Adrenal gland (tissue), 12 donors: ENCODE data around the gene HEPACAM. TPM values are rescaled to one million over a fixed set of nuclear protein-coding genes. Genes with fewer than 3 reads are reported as not detected.

ENCODE experiments used
- DNase-seq, 7 donors: peaks; one replicate each; pipeline ENCODE4 v3.0.0-alpha.2; 2019 to 2020
- H3K27ac ChIP-seq, 5 donors: fragments of 200-600 bp; sonication (generic) in 4 of 5; 1 replicate in 3 of 5; 2 replicates in 2 of 5; pipeline versions ENCODE4 v1.5.1 to v1.8.0; 2016 to 2020; ENCODE audit warnings: mild to moderate bottlenecking in 1 of 5
- H3K27me3 ChIP-seq: fragments of 200-600 bp; 2 replicates; pipeline ENCODE4 v1.8.0; 2021
- H3K36me3 ChIP-seq, 2 donors: fragments of 200-600 bp; replicated peaks in 1 of 2; 1 replicate in 1 of 2; 2 replicates in 1 of 2; pipeline versions ENCODE4 v1.5.1 to v1.8.0; 2018 to 2022
- H3K4me1 ChIP-seq, 2 donors: fragments of 200-600 bp; replicated peaks in 1 of 2; 1 replicate in 1 of 2; 2 replicates in 1 of 2; pipeline versions ENCODE4 v1.5.1 to v1.8.0; 2018 to 2021
- H3K4me3 ChIP-seq, 4 donors: fragments of 200-600 bp; sonication (generic) in 3 of 4; one replicate each; pipeline ENCODE4 v1.5.1; 2016 to 2018
- H3K9me3 ChIP-seq, 3 donors: fragments of 200-600 bp; sonication (generic) in 1 of 3; replicated peaks in 1 of 3; 1 replicate in 2 of 3; 2 replicates in 1 of 3; pipeline versions ENCODE4 v1.5.1 to v1.8.0; 2016 to 2021
- CTCF ChIP-seq, 6 experiments: fragments of 450-650 bp in 4 of 6; fragments of 200-600 bp in 2 of 6; sonication (generic) in 1 of 6; IDR thresholded peaks; 1 replicate in 5 of 6; 2 replicates in 1 of 6; pipeline versions ENCODE4 v1.5.1 to v1.8.0; 2016 to 2021; ENCODE audit warnings: antibody characterized with exemption in 6 of 6, mild to moderate bottlenecking in 2 of 6, moderate library complexity in 1 of 6
- POLR2A ChIP-seq, 2 donors: fragments of 450-650 bp; IDR thresholded peaks; one replicate each; pipeline ENCODE4 v1.6.1; 2017; ENCODE audit warnings: antibody characterized with exemption in 2 of 2, mild to moderate bottlenecking in 2 of 2, moderate library complexity in 1 of 2
- WGBS, 4 donors: extraction: QIAGEN DNeasy Blood & Tissue Kit in 2 of 4; methylation state at CpG; one replicate each; pipeline versions ENCODE4 v1.1.5 to v1.1.7; 2013 to 2017; 5-methylcytosine and 5-hydroxymethylcytosine counted together
- intact Hi-C, 2 donors: fragments of 100-400 bp; cut with DNase I; formaldehyde crosslinking; loops; one replicate each; pipeline versions ENCODE4 v1.14.1 to v1.15.0; 2022 to 2023
- polyA plus RNA-seq, 3 donors: library from polyadenylated mRNA; stranded (reverse); fragments of 200-250 nt in 2 of 3; fragments of 350-450 nt in 1 of 3; fragmentation: Illumina TruSeq in 1 of 3; extraction: RNeasy Lipid Tissue Mini Kit (QIAGEN cat#74804) in 1 of 3; gene quantifications; one replicate each; pipeline ENCODE4 v1.2.3, GENCODE V29; 2013 to 2014
- total RNA-seq, 9 donors: library from RNA; depleted of rRNA in 4 of 9; stranded (reverse); fragments of >200 nt in 4 of 9; fragments of 120-200 nt in 1 of 9; fragmentation: NEBNext Ultra II Directional in 1 of 9; extraction: Animal tissue kit (Norgen Biotek cat#: 25700) in 1 of 9; gene quantifications; one replicate each; pipeline versions ENCODE4 v1.1.0 to v1.2.4, GENCODE V29; 2013 to 2023
- donor health status: healthy with polysubstance abuse.
- donor health status: Bipolar disorder and iron deficiency.
- donor health status: DM: yes; HTN: yes; CAD: no.
- donor health status: DM: no; HTN: no; CAD: no.
- donor health status: DM: no; HTN: no; CAD: no.
- donor health status: DM: yes; HTN: yes; CAD: no.

The HEPACAM gene
- total and polyA plus RNA-seq, 12 donors, result 0.06 to 2.3 (median 0.24) TPM; not detected in 3

GRCh38 chr11:124886978-124887666 lies 48.7 kb downstream of the HEPACAM start:
- WGBS, 4 donors, result 86 to 89% (median 87%) methylated on average over 10 to 12 of the region's 12 CpGs
- peak in 1 of 7 donors; percentile 27 for DNase-seq
- Histone ChIP-seq H3K27ac (no peak overlapping the region), H3K4me3 (no peak overlapping the region), H3K36me3 (no peaks in the 10 kb centered on the region), H3K27me3 (no peaks in the 10 kb centered on the region), H3K9me3 (no peaks in the 10 kb centered on the region), H3K4me1 (peaks cover 4 to 16% of the 10 kb centered on the region in 2 donors)
- intact Hi-C loops, result no loop called here
- no peak for TF ChIP-seq CTCF (IDR thresholded peaks at IDR 0.05)
- TF ChIP-seq POLR2A (IDR thresholded peaks at IDR 0.05), result no peak

- Histone ChIP-seq H3K4me3 (no peak overlapping the region), H3K36me3 (no peaks in the 10 kb centered on the region), H3K27me3 (no peaks in the 10 kb centered on the region), H3K9me3 (no peaks in the 10 kb centered on the region), H3K4me1 (peaks cover 4 to 16% of the 10 kb centered on the region in 2 donors), H3K27ac (no peak overlapping the region)
- WGBS, 4 donors, result 91 to 94% (median 93%) methylated on average over 7 to 11 of the region's 11 CpGs
- TF ChIP-seq CTCF (IDR thresholded peaks at IDR 0.05) (no peak), POLR2A (IDR thresholded peaks at IDR 0.05) (no peak)
- intact Hi-C loops, result no loop called here
- DNase-seq, result peak in 3 of 7 donors; percentile 14 to 43 (median 20)
Observed at GRCh38 chr11:124886476-124886875, 49.4 kb downstream of the HEPACAM start.

GRCh38 chr11:124884869-124885479 lies 50.9 kb downstream of the HEPACAM start:
- 44 to 60% (median 53%) methylated on average over 5 of the region's 5 CpGs for WGBS, 4 donors
- DNase-seq, result peak in 6 of 7 donors; percentile 51 to 72 (median 61)
- peak overlapping the region in 1 of 5 donors; percentile 75 for H3K27ac ChIP-seq
- no peak for TF ChIP-seq POLR2A (IDR thresholded peaks at IDR 0.05)
- no peak for TF ChIP-seq CTCF (IDR thresholded peaks at IDR 0.05)
- no peaks in the 10 kb centered on the region for H3K27me3 ChIP-seq
- H3K9me3 ChIP-seq, result no peaks in the 10 kb centered on the region
- peaks cover 4 to 16% of the 10 kb centered on the region in 2 donors for H3K4me1 ChIP-seq
- no peaks in the 10 kb centered on the region for H3K36me3 ChIP-seq
- intact Hi-C loops, result no loop called here
- H3K4me3 ChIP-seq, result no peak overlapping the region

- Histone ChIP-seq H3K9me3 (no peaks in the 10 kb centered on the region), H3K4me1 (peaks cover 4 to 16% of the 10 kb centered on the region in 2 donors), H3K27ac (peak overlapping the region in 1 of 5 donors; percentile 75), H3K36me3 (no peaks in the 10 kb centered on the region), H3K27me3 (no peaks in the 10 kb centered on the region), H3K4me3 (no peak overlapping the region)
- intact Hi-C loops, result no loop called here
- WGBS, 4 donors, result 40 to 100% (median 95%) methylated on average over 1 of the region's 1 CpG
- TF ChIP-seq CTCF (IDR thresholded peaks at IDR 0.05), result no peak
- no peak for TF ChIP-seq POLR2A (IDR thresholded peaks at IDR 0.05)
- no peak for DNase-seq
Observed at GRCh38 chr11:124884340-124884739, 51.5 kb downstream of the HEPACAM start.
